Osteocyte (in vitro differentiated cells): ENCODE results near the gene MYO5B. TPM values are rescaled to one million over a fixed set of nuclear protein-coding genes. Genes with fewer than 3 reads are reported as not detected.

Experiments used
- DNase-seq: peaks from one replicate; pipeline ENCODE4 v3.0.0; 2021; ENCODE audit warnings: mixed read lengths; ENCODE audit not compliant: unreplicated experiment; ENCODE audit errors: extremely low spot score
- H3K27ac Mint-ChIP-seq: one replicate; pipeline ENCODE4 v1.8.0; 2021; ENCODE audit warnings: mild to moderate bottlenecking, mixed read lengths; ENCODE audit not compliant: unreplicated experiment
- H3K27me3 Mint-ChIP-seq: one replicate; pipeline ENCODE4 v1.8.0; 2021; ENCODE audit warnings: mixed read lengths; ENCODE audit not compliant: unreplicated experiment
- H3K36me3 Mint-ChIP-seq: one replicate; pipeline ENCODE4 v1.8.0; 2021; ENCODE audit warnings: mixed read lengths; ENCODE audit not compliant: unreplicated experiment
- H3K4me1 Mint-ChIP-seq: one replicate; pipeline ENCODE4 v1.8.0; 2021; ENCODE audit warnings: mixed read lengths; ENCODE audit not compliant: unreplicated experiment
- H3K4me3 Mint-ChIP-seq: one replicate; pipeline ENCODE4 v1.8.0; 2021; ENCODE audit warnings: mild to moderate bottlenecking, moderate library complexity, mixed read lengths; ENCODE audit not compliant: unreplicated experiment
- H3K9me3 Mint-ChIP-seq: one replicate; pipeline ENCODE4 v1.8.0; 2021; ENCODE audit warnings: mixed read lengths; ENCODE audit not compliant: unreplicated experiment
- total RNA-seq: library from RNA; stranded (reverse); gene quantifications from 2 replicates; pipeline ENCODE4 v1.2.1, GENCODE V29; 2021
- TF ChIP-seq, protein P1 (sequence below): fragments of 200-600 bp; sonication (generic); IDR thresholded peaks from 2 replicates; pipeline ENCODE4 v1.5.0; 2021; ENCODE audit warnings: antibody characterized with exemption, mild to moderate bottlenecking, moderate library complexity

Gene MYO5B
- total RNA-seq, 1 donor from 2014 or later, result not detected

DNA sequence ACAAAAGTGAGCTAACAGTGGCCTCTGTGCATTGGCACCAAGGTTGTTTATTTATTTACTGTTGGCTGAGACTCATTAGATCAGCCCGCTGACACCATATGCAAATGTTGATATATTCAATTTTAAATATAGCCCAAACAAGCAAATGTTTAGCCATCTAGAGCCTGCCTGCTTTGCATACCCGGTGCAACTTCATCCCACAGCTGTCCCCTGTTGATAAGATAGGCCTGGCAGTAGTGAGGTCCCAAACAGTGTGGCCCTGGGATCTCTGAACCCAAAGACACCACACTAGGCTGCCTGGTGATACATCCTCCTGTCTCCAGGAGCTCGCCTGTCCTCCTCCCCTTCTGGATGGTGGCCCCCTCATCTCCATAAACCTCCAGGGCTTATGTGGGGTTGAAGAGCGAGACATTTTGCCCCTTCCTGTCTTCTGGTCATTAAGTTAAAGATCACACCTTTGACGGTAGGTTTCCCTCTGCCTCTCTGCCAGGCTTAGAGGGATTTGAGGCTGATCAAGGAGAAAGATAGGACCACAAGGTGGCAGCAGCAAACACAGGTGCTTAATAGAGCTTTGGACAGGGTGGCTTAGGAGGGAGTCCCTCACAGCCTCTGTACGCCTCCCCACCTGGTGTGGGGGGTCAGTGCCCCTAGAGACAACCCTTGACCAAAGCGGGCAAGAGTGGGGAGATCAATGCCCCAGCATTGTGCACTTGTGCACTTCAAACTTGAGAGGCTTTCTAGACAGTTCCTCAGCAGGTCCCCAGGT, 23.7 kb upstream of the MYO5B start:
- no peak for DNase-seq
- peaks cover 2% of the 10 kb centered on the region for H3K36me3 Mint-ChIP-seq
- TF ChIP-seq, protein P1, sequence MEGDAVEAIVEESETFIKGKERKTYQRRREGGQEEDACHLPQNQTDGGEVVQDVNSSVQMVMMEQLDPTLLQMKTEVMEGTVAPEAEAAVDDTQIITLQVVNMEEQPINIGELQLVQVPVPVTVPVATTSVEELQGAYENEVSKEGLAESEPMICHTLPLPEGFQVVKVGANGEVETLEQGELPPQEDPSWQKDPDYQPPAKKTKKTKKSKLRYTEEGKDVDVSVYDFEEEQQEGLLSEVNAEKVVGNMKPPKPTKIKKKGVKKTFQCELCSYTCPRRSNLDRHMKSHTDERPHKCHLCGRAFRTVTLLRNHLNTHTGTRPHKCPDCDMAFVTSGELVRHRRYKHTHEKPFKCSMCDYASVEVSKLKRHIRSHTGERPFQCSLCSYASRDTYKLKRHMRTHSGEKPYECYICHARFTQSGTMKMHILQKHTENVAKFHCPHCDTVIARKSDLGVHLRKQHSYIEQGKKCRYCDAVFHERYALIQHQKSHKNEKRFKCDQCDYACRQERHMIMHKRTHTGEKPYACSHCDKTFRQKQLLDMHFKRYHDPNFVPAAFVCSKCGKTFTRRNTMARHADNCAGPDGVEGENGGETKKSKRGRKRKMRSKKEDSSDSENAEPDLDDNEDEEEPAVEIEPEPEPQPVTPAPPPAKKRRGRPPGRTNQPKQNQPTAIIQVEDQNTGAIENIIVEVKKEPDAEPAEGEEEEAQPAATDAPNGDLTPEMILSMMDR, result no peak

GRCh38 chr18:50209311-50209710, 14.4 kb upstream of the MYO5B start:
- DNase-seq, result no peak
- Mint-ChIP-seq H3K27ac (no peak overlapping the region), H3K36me3 (no peaks in the 10 kb centered on the region), H3K4me1 (no peaks in the 10 kb centered on the region), H3K4me3 (no peak overlapping the region), H3K27me3 (peaks cover 20% of the 10 kb centered on the region), H3K9me3 (no peaks in the 10 kb centered on the region)
- TF ChIP-seq, protein P1, result no peak

More for the DNA sequence above, 23.7 kb upstream of the MYO5B start:
- Mint-ChIP-seq H3K4me3 (no peak overlapping the region), H3K27ac (no peak overlapping the region), H3K4me1 (no peaks in the 10 kb centered on the region), H3K27me3 (peaks cover 12% of the 10 kb centered on the region), H3K9me3 (peaks cover 22% of the 10 kb centered on the region)

GRCh38 chr18:50207722-50208121, 12.8 kb upstream of the MYO5B start:
- no peaks in the 10 kb centered on the region for H3K4me1 Mint-ChIP-seq
- DNase-seq, result no peak
- no peak overlapping the region for H3K4me3 Mint-ChIP-seq
- H3K27ac Mint-ChIP-seq, result no peak overlapping the region
- H3K9me3 Mint-ChIP-seq, result no peaks in the 10 kb centered on the region
- H3K36me3 Mint-ChIP-seq, result no peaks in the 10 kb centered on the region
- TF ChIP-seq, protein P1, result no peak
- H3K27me3 Mint-ChIP-seq, result peaks cover 27% of the 10 kb centered on the region

DNA sequence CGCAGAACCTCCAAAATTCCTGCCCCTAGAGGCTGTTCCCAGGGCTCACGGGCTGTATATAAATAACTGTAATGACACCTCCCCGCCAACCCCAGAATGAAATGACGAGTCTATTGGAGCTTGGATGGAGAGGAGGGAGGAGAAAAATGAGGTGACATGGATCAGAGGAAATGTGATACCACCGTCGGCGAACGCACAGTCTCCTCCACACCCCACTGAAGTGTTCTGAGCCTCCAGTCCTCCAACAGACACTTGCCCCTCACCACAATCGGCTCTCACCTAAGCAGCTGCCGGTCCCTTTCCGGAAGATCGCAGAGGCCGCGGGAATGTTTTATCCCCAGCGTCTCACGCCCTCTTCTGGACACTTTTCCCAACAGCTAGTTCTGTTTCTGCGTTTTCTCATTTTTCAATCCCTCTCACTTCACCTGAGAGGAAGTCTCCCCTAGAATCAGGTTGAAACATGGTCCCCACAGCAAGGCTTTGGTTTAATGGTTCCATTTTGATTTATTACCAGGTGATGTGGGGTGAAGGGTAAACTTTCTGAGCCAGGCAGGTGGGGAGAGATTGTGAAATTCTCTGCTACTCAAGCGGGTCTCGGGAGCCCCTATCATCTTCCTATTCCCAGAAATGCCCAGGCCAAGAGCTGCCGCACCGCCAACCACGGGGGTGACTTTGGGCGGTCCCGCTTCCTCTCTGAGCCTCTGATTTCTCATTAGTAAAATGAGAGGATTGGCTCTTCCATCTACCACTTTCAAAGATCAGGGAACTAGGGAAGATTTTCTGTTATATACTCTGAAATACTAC, 9.1 kb upstream of the MYO5B start:
- Mint-ChIP-seq H3K4me1 (no peaks in the 10 kb centered on the region), H3K27ac (no peak overlapping the region), H3K9me3 (peaks cover 4% of the 10 kb centered on the region), H3K4me3 (no peak overlapping the region), H3K27me3 (peaks cover 30% of the 10 kb centered on the region), H3K36me3 (no peaks in the 10 kb centered on the region)
- TF ChIP-seq, protein P1, result peak; percentile 55
- no peak for DNase-seq

- Mint-ChIP-seq H3K9me3 (peaks cover 9% of the 10 kb centered on the region), H3K27me3 (peaks cover 41% of the 10 kb centered on the region), H3K4me1 (no peaks in the 10 kb centered on the region), H3K4me3 (no peak overlapping the region), H3K27ac (no peak overlapping the region), H3K36me3 (no peaks in the 10 kb centered on the region)
- TF ChIP-seq, protein P1, result no peak
- no peak for DNase-seq
Observed at GRCh38 chr18:50201476-50202018, 6.6 kb upstream of the MYO5B start.
